ENCODE results near the gene ATP5F1D.

Gene ATP5F1D

DNA sequence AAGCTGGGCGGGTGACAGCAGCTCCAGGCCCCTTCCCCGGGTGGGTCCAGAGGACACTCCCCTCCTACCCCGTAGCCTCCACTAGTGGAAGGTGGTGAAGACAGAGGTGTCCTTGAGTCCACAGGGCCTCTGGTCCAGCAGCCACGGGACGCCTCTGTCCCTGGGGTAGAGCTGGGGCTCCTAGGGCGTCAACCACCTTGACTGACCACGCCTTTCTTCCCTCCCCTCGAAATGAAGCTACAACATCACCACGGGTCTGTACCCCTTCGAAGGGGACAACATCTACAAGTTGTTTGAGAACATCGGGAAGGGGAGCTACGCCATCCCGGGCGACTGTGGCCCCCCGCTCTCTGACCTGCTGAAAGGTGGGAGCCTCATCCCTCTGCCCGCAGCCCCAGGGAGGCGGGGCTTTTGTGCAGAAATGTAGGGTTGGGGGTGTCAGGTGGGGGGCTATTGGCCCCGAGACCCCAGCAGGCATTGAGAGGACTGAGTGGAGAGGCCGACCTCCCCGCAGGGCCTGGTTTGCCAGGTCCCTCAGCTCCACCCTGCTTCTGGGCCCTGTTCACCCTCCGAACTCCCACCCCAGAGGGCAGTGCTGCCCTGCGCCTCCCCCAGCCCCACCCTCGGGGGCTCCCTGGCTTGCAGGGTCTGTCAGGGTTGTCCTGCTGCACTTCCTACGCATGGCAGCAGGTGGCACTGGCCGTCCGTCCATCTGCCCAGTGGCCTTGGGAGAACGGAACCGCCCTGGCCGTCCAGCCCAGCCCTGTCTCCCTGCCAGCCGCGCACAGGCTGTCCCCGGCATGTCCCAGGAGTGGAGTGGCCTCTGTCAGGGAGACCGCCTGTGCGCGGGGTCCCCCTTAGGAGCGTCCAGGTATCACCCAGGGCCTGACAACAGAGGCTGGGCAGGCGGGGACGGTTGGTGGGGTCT is 20.3 kb upstream of the ATP5F1D start:
- peak; percentile 66 for DNase-seq (ENCODE audit: low read depth)

DNA sequence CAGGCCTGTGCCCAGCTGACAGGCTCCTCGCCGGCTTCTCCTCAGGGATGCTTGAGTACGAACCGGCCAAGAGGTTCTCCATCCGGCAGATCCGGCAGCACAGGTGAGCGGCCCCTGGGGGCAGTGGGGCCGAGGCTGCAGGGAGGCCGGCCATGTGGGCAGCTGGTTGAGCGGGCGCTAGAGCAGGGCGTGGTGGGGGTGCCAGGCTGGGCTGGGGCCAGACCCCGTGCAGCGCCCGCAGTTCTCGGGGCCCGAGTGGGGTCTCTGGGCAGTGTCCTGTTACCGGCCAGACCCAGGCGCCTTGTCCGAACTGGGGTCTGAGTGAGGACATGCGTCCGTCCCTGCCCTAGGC is 19.7 kb upstream of the ATP5F1D start:
- no peak for DNase-seq (ENCODE audit: low read depth)

DNA sequence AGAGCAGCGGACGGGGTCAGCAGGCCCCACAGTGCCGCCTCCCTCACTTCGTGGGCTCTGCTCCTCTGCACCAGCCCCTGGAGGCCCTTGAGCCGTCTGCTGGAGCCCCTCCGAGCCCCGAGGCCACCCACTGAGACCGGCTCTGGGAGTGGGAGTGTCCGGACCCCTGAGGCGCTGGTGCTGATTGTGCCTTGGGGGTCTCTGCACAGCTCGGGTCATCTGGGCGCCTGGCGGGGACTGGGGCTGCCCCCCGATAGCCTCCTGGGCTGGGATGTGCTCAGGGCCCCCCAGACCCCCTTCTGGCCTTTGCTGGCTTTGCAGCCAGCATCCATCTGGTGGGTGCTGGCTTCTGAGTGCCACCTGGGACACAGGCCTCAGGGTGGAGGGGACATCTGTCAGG is 19.2 kb upstream of the ATP5F1D start:
- no peak for DNase-seq (ENCODE audit: low read depth)

DNA sequence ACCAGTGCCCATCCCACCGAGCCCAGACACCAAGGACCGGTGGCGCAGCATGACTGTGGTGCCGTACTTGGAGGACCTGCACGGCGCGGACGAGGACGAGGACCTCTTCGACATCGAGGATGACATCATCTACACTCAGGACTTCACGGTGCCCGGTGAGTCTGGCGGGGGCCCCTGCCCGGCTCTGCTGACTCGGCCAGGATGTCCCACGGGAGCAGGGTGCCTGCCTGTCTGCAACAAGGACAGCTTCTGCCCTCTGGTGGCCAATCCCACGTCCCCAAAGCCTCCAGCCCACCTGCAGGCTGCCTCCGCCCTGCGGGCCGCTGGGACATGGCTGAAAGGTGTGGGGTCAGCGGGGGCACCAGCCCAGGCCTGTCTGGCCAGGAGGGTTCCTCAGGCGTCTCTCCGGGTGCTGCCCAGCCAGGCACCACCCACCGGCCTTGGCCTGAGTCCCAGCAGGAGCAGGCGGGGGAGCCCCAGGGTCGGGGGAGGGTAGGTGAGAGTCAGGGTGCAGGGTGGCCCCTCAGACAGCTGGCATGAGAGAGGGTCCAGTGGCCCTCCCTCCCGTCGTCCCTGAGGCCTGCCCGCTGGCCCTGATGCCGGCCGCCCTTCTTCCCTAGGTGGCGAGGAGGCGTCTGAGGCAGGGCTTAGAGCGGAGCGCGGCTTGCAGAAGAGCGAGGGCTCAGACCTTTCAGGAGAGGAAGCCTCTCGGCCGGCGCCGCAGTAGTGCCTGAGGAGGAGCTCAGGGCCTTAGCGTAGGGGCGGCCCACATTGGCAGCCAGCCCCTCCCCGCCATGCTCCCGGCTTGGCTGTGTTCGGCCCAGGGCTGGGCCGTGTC is 18.3 kb upstream of the ATP5F1D start:
- DNase-seq (ENCODE audit: low read depth): peak; percentile 53

DNA sequence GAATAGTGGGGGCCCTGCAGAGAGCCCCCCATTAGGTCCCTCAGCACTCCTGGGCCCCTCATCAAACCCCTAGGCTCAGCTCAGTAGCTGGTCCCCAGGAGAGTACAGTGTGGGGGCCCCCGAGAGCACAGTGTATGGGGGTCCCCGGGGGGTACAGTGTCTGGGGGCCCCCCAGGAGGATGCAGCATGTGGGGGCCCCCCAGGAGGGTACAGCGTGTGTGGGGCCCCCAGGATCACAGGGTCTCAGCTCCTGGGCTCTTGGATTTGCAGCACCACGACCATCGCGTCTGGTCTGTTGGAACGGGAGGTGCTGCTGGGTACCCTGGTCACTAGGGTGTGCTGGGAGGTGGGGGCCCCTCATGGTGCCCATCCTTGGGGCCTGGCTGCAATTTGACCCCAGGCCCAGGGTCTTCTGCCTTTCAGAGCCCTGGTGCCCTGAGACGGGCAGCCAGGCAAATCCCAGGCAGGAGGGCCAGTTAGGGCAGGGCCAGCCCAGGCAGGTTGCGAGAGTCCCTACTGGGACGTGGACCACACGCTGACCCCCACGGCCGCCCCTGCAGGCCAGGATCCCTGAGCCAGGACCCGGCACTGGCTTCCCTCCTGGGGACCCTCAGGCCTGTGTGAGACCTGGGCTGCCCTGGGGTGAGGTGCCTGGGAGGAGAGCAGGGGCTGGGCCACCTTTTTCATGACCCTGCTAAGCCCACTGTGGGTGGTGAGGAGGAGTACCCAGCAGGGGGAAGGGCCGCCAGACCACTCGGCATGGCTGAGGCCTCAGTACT is 17.3 kb upstream of the ATP5F1D start:
- no peak for DNase-seq (ENCODE audit: low read depth)

DNA sequence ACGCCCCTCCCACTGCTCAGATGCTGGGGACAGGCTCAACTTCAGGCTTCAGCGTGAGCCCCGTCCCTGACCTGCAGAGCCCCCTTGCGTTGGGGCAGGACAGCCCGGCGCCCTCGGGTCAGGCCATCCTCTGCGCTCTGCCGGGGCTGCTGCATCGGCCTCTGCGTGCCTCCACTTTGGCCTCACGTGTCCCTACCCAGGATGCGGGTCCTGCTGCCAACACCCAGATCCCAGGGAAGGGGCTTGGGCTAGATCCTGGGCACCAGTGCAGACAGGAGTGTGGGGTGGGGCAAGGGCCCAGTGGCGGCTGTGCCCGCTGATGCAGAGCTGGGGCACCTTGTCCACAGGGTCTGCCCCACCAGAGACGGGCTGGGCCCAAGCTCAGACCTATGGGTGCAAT is 16.7 kb upstream of the ATP5F1D start:
- DNase-seq (ENCODE audit: low read depth): no peak

DNA sequence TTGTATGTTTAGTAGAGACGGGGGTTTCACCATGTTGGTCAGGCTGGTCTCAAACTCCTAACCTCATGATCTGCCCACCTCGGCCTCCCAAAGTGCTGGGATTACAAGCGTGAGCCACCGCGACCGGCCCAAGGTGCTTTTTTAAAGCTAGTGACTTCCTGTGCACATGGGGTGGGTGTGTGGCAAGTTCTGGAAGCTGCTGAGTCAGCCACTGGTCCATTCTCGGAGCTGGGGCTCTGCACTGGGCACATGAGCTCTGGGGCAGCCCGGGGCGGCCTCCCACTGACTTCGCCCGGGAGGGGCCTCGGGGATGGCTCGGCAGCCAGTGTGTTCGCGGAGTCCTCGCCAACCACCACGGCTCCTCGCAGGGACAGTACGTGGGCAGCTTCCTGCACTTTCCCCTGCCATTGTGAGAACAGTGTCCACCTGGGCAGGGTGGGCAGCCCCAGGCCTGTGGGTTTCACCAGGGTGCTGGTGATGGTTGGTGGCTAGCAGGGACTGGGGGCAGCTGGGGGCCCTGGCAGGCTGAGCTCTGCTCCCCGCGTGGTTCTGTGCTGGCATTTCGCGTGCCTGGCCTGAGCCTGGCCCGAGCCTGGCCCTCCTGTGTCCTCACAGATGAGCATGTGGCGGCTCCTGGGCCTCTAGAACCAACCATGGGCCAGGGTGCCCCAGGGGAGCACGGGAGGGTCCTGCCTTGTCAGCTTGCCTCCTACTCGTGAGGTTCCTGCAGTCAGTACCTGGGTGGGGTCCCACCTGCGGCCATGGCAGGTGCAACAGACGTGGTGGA is 15.9 kb upstream of the ATP5F1D start:
- no peak for DNase-seq (ENCODE audit: low read depth)

DNA sequence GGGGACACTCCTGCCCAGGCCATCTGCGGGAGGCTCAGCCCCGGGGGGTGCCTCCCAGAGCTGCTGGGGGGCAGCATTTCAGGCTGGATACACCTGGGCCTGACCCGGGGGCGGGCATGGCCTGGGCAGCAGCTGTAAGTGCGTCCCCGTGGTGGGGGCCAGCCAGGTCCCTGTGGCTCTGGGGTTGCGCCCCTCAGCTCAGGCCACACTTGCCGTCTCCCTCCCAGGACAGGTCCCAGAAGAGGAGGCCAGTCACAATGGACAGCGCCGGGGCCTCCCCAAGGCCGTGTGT is 15.4 kb upstream of the ATP5F1D start:
- DNase-seq (ENCODE audit: low read depth): no peak

DNA sequence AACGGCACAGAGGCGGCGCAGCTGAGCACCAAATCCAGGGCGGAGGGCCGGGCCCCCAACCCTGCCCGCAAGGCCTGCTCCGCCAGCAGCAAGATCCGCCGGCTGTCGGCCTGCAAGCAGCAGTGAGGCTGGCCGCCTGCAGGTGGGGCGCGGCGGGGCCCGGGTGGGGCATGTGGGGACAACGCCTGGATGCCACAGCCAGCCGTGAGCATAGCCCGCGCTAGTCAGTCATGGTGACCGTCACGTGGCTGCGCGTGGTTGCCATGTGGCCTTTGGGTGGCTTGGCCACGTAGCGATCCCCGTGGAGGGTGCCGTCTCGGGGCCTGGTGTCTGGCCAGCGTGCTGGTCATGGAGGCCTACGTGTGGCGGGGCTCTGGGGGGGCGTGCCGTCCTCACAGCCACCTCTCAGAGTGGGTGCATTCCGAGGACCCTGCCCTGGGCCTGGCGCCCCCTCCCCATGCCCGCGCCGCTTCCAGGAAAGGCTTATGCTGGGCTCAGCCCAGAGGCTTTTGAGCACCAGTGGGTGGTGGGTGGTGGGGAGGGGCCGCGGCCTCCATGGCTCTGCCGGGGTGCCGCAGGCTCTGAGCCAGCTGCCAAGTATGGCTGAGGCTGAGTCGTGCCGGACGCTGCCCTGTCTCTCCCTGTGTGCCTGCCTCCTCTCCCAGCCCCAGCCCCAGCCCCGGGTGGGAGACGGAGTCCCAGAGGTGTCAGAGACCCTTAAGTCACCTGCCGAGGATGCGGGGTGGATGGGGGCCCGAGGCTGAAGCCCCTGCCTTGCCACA is 14.8 kb upstream of the ATP5F1D start:
- DNase-seq (ENCODE audit: low read depth): no peak

DNA sequence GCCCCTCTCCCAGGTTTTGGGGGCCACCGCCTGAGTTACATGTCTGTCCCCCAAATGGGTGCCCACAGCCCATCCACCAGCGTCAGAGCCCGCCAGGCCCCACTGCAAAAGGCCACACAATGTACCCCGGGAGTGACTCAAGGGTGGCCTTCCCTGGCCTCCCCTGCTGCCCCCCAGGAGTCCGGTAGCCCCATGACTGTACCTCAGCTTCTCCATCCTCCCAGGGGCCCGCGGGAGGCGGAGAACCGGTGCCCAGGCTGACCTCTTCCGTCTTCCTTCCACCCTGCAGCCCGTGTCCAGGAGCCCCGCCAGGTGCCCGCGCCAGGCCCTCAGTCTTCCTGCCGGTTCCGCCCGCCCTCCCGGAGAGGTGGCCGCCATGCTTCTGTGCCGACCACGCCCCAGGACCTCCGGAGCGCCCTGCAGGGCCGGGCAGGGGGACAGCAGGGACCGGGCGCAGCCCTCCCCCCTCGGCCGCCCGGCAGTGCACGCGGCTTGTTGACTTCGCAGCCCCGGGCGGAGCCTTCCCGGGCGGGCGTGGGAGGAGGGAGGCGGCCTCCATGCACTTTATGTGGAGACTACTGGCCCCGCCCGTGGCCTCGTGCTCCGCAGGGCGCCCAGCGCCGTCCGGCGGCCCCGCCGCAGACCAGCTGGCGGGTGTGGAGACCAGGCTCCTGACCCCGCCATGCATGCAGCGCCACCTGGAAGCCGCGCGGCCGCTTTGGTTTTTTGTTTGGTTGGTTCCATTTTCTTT is 14.1 kb upstream of the ATP5F1D start:
- DNase-seq (ENCODE audit: low read depth): no peak

DNA sequence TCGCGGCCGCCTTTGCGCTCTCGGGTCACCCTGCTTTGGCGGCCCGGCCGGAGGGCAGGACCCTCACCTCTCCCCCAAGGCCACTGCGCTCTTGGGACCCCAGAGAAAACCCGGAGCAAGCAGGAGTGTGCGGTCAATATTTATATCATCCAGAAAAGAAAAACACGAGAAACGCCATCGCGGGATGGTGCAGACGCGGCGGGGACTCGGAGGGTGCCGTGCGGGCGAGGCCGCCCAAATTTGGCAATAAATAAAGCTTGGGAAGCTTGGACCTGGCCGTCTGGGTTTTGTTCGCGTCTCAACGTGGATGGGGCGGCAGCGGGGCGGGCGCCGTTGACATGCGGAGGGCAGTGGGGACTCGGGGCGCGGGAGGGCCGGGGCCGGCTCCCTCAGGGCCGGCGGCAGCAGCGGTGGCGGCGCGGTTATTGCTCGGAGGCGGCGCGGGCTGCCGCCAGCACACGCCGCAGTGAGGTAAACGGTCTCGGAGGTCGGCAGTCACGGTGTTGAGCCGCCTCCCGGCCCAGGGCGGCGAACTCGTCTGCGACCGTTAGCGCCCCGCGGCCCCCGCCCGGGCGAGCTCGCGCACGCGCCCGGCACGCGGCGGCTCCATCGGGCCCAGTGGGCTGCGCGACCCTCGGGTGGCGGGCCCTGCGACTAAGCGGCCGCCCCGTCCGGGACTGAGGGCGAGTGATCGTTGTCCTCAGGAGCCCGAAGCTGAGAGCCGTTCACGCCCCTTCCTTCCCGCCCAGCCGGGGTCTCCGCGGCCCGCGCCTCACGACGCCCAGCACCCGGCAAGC is 13.2 kb upstream of the ATP5F1D start:
- no peak for DNase-seq (ENCODE audit: low read depth)

DNA sequence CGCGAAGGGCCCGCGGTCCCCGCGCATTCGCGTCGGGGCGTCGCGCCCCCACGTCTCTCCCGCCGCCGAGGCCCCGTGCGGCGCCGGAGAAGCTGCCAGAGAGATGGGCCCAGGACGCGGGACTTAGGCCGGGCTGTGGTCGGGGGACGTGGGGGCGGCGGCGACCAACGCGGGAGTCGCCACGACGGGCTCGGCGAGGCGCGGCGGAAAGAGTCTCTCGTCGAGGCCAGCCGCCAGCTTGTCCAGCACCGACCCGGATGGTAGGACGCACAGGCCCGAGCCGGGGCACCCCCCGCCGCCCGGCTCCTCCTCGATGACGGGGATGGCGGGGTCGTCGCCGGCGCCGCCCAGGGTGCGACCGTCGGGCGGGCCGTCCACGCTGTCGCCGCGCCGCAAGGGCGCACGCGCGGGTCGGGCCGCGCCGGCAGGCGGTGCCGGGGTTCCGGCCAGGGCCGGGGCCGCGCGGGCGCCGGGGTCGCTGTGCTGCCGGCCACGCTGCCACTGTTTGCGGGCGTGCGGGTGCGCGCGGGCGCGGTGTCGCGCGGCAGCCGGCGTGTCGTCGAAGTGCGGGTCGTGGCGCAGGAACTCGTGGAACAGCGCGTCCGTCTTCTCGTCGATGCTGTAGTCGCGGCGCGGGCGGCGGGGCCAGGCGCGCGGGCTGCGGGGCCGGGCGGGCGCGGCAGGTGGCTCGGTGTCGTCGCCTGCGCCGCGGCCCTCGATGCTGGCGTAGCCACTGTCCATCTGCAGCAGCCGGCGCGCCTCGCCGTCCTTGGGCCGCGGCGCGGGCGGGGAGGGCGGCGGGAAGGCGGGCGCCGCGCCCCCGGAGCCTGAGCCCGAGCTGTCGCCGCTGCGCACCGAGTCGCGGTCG is 12.3 kb upstream of the ATP5F1D start:
- no peak for DNase-seq (ENCODE audit: low read depth)

DNA sequence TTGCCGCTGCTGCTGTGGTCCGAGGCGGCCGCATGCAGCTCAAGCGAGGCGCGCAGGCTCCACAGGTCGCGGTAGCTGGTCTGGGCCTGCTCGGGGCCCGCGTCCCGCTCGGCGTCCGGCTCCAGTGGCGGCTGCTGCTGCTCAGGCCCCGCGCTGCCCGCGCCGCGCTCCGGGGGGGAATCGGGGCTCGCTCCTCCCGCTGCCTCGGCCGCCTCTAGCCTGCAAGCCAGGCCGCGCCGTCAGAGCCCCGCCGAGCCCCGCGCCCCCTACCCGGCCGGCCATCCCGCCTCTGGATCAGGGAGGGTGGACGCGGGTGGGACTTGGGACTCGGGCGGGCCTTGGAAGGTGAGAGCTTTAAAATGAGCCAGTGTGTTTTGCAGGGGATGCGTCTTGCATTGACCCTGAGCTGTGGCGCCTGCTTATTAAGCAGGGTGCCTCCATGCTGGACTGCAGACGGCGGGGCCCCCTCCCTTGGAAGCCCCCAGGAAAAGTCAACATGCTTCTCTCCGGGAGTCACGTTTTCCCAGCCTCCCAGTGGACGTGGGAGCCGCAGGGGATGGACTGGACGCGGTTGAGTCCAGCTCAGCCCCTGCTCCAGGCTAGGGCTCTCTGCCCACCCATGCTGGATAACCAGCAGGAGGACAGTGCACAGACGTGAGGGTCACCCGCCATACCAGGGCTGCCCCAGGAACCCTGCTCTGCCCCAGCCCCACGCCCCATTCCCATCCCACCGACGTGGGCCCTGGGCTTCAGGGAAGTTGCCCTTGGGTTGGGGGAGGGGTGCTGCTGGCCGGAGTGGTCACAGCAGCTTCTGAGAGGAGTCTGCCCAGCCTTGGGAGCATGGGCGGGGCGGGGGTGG is 11.4 kb upstream of the ATP5F1D start:
- DNase-seq (ENCODE audit: low read depth): no peak

DNA sequence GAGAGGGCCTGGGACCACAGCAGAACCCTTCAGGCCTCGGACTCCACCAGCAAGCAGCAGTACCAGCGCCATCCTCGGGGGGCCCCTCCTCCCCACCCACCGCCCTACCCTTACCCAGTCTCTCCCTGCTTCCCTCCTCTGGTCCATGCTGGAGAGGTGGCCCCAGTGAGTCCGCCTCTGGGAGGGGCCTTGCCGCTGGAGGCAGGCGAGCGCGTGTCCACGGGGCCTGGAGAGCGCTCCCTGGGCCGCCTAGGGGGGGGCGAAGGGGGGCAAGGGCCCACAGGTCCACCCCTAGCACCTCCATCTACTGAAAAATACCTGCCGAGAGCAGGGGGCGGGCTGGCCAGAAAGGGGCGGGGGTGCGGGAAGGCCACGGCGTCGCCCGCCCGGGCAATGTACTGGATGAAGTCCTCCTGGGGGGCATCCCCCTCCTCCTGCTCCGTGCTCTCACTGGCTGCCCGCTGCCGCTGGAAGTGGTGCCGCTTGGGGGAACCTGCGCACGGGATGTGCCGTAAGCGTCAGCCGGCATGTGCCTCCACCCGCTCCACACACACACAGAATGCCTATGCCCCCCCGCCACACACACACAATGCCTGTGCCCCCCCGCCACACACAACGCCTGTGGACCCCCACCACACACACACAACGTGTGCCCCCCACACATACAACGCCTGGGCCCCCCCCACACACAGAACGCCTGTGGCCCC is 10.6 kb upstream of the ATP5F1D start:
- DNase-seq (ENCODE audit: low read depth): no peak

DNA sequence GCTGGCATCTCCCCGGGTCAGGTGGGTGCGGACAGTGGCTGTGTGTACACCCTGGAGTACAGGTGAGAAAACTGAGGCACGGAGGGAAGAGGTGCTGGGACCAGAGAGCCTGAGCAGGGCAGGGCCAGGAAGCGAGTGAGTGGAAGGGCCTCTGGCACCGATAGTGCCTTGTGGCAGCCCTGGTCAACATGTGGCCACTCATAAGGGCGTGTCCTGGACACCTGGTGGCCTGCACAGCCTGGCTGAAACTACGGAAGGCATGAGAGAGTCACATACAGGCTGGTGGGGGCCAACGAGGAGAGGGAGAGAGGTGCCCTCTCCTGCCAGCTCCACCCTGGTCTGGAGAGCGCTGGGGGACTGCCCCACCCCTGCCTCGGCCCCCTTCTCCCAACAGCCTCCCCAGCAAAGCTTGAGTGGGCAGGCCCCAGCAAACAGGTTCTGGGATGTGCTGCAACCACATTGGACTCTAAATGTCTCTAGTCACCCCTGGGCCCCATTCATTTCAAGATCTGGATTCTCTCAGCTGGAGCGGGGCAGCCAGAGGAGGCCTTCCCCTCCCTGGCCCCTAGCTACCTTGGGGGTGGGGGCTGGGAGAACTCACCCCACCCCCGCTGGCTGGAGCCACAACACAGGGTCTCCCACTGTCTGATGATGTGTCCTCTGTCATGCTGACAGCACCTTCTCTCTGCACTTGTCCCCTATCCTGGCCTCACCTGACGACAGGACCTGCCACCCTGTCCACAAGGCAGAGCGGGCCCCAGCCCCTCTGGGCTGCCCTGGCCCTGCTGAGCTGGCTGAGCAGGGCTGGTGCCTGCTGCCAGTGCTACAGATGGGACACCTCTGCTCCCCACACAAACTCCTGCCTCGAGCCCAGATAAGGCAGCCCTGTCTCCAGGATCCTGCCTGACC is 9.6 kb upstream of the ATP5F1D start:
- DNase-seq (ENCODE audit: low read depth): no peak

DNA sequence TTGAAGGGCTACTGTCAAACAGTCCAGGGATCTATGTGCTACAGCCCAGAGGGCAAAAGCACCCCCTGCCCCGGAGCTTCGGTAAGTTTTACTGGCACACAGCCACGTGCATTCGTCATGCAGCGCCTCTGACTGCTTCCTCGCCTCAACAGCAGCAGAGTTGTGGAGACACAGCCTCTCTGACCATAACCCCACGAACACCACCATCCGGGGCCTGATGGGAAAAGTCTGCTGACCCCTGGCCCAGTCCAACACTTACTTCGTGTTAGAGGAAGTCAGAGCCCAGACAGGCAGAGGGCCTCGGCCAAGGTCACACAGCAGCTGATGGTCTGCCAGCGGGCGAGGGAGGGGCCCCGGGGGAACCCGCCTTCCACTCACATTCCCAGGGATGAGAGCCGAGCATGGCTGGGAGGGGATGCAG is 8.9 kb upstream of the ATP5F1D start:
- DNase-seq (ENCODE audit: low read depth): peak; percentile 31
